Endothelial cell of umbilical vein (primary cell): Measurements from ENCODE around the gene RGS7. TPM values are rescaled to one million over a fixed set of nuclear protein-coding genes. Genes with fewer than 3 reads are reported as not detected.
"Not testable (repeated sequence)": the region's sequence is repeated elsewhere in the genome, so short reads cannot be mapped to it uniquely, and the experiment has no call there.

Experiments
- BruUV-seq: library from RNA; stranded (reverse); fragments of 400-500 nt; replicated peaks from 2 replicates; lab custom pipeline; 2021; lab: Mats Ljungman, UMichigan
- CTCF ChIA-PET: fragments of 300-600, 350-600 bp; sonication (Branson Sonifier 250); formaldehyde crosslinking; loops from one replicate; lab custom pipeline; 2021; ENCODE audit warnings: antibody characterized with exemption, inconsistent platforms; lab: Charles Lee
- POLR2A ChIA-PET: fragments of 300-600, 350-600 bp; sonication (Branson Sonifier 250); formaldehyde crosslinking; loops from one replicate; lab custom pipeline; 2021; ENCODE audit warnings: antibody characterized with exemption, inconsistent platforms; lab: Charles Lee
- DNase-seq: peaks from one replicate; pipeline ENCODE4 v3.0.0-alpha.2; 2011; ENCODE audit warnings: low read depth, low spot score
- FAIRE-seq: peaks from 2 replicates; lab custom pipeline; 2011; peaks lifted over from hg19 to GRCh38; lab: Jason Lieb, UNC
- H2AFZ ChIP-seq: 2 replicates; pipeline ENCODE4 v1.6.0; 2012; ENCODE audit warnings: low read depth, low read length, control low read depth, inconsistent platforms
- H3K27ac ChIP-seq: 2 replicates; pipeline ENCODE4 v1.5.1; 2011; ENCODE audit warnings: low read depth, mild to moderate bottlenecking, control low read depth, low read length, moderate library complexity; ENCODE audit not compliant: insufficient read depth
- H3K27me3 ChIP-seq, 2 experiments: 2 replicates each; pipeline versions ENCODE4 v1.6.0 to v1.6.1; 2011; ENCODE audit warnings: low read length in 2 of 2, mixed read lengths in 1 of 2; ENCODE audit not compliant: control insufficient read depth in 2 of 2, insufficient read depth in 2 of 2
- H3K36me3 ChIP-seq, 2 experiments: 2 replicates in 1 of 2; 3 replicates in 1 of 2; pipeline ENCODE4 v1.5.1; 2011; ENCODE audit warnings: low read length in 2 of 2, mild to moderate bottlenecking in 1 of 2, moderate library complexity in 1 of 2; ENCODE audit not compliant: control insufficient read depth in 2 of 2, insufficient read depth in 2 of 2; ENCODE audit errors: extremely low read depth in 1 of 2
- H3K4me1 ChIP-seq: 3 replicates; pipeline ENCODE4 v1.5.1; 2011; ENCODE audit warnings: mild to moderate bottlenecking, low read length; ENCODE audit not compliant: control insufficient read depth, insufficient read depth; ENCODE audit errors: extremely low read depth
- H3K4me2 ChIP-seq: 2 replicates; pipeline ENCODE4 v1.6.1; 2011; ENCODE audit warnings: low read length, control low read depth, mixed read lengths; ENCODE audit not compliant: insufficient read depth
- H3K4me3 ChIP-seq, 3 experiments: fragments of 200-600 bp in 1 of 3; sonication (generic), shearing (Covaris generic) in 1 of 3; replicated peaks in 1 of 3; 2 replicates each; pipeline ENCODE4 v1.5.1; 2011 to 2016; ENCODE audit warnings: control low read depth in 3 of 3, low read length in 3 of 3, mild to moderate bottlenecking in 2 of 3, inconsistent platforms in 1 of 3, low read depth in 1 of 3, moderate library complexity in 1 of 3; ENCODE audit not compliant: insufficient read depth in 1 of 3
- H3K79me2 ChIP-seq: 2 replicates; pipeline ENCODE4 v1.6.0; 2012; ENCODE audit warnings: low read length, inconsistent platforms; ENCODE audit not compliant: control insufficient read depth, insufficient read depth
- H3K9ac ChIP-seq: replicated peaks from 2 replicates; pipeline ENCODE3; 2011; ENCODE audit warnings: low read length, control low read depth; ENCODE audit not compliant: insufficient read depth; ENCODE audit errors: extremely low read depth
- H3K9me1 ChIP-seq: replicated peaks from 3 replicates; pipeline ENCODE4 v1.6.0; 2011; ENCODE audit warnings: mild to moderate bottlenecking, low read length; ENCODE audit not compliant: control insufficient read depth, insufficient read depth; ENCODE audit errors: extremely low read depth
- H3K9me3 ChIP-seq: replicated peaks from 2 replicates; pipeline ENCODE4 v1.5.1; 2012; ENCODE audit warnings: low read length, inconsistent platforms; ENCODE audit not compliant: control insufficient read depth, insufficient read depth
- H4K20me1 ChIP-seq: replicated peaks from 2 replicates; pipeline ENCODE3; 2011; ENCODE audit warnings: mild to moderate bottlenecking, low read length; ENCODE audit not compliant: control insufficient read depth, insufficient read depth; ENCODE audit errors: extremely low read depth
- CTCF ChIP-seq, 2 donors: IDR thresholded peaks; 1 replicate in 1 of 2; 2 replicates in 1 of 2; pipeline ENCODE4 v1.5.1; 2011; ENCODE audit warnings: low read length in 2 of 2, mild to moderate bottlenecking in 2 of 2, moderate library complexity in 2 of 2, control low read depth in 1 of 2, inconsistent platforms in 1 of 2, low read depth in 1 of 2; ENCODE audit not compliant: insufficient read depth in 1 of 2; ENCODE audit errors: extremely low read depth in 1 of 2
- EZH2 ChIP-seq: IDR thresholded peaks from 2 replicates; pipeline ENCODE4 v1.6.1; 2012; ENCODE audit warnings: borderline replicate concordance, low read depth, mild to moderate bottlenecking, moderate library complexity, low read length, inconsistent platforms; ENCODE audit not compliant: severe bottlenecking
- FOS ChIP-seq: IDR thresholded peaks from 2 replicates; pipeline ENCODE4 v1.6.1; 2011; ENCODE audit warnings: mild to moderate bottlenecking, low read length, moderate library complexity, borderline replicate concordance; ENCODE audit not compliant: insufficient read depth
- GATA2 ChIP-seq: IDR thresholded peaks from 2 replicates; pipeline ENCODE4 v1.7.0; 2011; ENCODE audit warnings: low read depth, mild to moderate bottlenecking, moderate library complexity, mixed read lengths, low read length; ENCODE audit not compliant: insufficient read length, insufficient read depth
- JUN ChIP-seq: IDR thresholded peaks from 2 replicates; pipeline ENCODE4 v1.6.1; 2011; ENCODE audit warnings: borderline replicate concordance, low read depth; ENCODE audit not compliant: insufficient read length, insufficient read depth
- MYC ChIP-seq: IDR thresholded peaks from one replicate; pipeline ENCODE4 v1.6.1; 2011; ENCODE audit warnings: mild to moderate bottlenecking, low read depth, low read length
- POLR2A ChIP-seq: IDR thresholded peaks from 2 replicates; pipeline ENCODE4 v1.6.1; 2012; ENCODE audit warnings: low read depth, mild to moderate bottlenecking, control low read depth, low read length
- POLR2AphosphoS5 ChIP-seq: IDR thresholded peaks from 2 replicates; pipeline ENCODE4 v1.6.1; 2012; ENCODE audit warnings: low read depth, mild to moderate bottlenecking, control low read depth, low read length, moderate library complexity; ENCODE audit not compliant: insufficient read depth
- dilution Hi-C: fragments of 300-500 bp; cut with MboI; formaldehyde crosslinking; loops from one replicate; pipeline ENCODE4 v1.15.0; 2019; ENCODE audit warnings: low sequenced_read_pairs; ENCODE audit not compliant: extremely low pct_ligation_motif_present
- intact Hi-C: fragments of 100-400 bp; cut with micrococcal nuclease; formaldehyde crosslinking; loops from one replicate; pipeline ENCODE4 v1.10.0; 2022
- polyA plus RNA-seq, 4 experiments: library from polyadenylated mRNA; depleted of rRNA in 3 of 4; stranded (reverse) in 3 of 4; unstranded in 1 of 4; fragments of >200 nt; gene quantifications; 2 replicates each; pipeline versions ENCODE4 v1.2.1 to v1.2.3, GENCODE V29; 2011 to 2012; ENCODE audit warnings: missing spikeins in 1 of 4
- total RNA-seq: library from RNA; stranded (reverse); gene quantifications from 2 replicates; pipeline ENCODE4 v1.2.3, GENCODE V29; 2021
- TF ChIP-seq, protein P1 (sequence below): IDR thresholded peaks from 2 replicates; pipeline ENCODE4 v1.6.1; 2011; ENCODE audit not compliant: insufficient read depth, insufficient read length

RGS7 gene
- total and polyA plus RNA-seq, 2 donors (not counting 3 experiments of a cell fraction or from before 2014, with no cell fraction given), result 0.43 to 0.44 TPM

DNA sequence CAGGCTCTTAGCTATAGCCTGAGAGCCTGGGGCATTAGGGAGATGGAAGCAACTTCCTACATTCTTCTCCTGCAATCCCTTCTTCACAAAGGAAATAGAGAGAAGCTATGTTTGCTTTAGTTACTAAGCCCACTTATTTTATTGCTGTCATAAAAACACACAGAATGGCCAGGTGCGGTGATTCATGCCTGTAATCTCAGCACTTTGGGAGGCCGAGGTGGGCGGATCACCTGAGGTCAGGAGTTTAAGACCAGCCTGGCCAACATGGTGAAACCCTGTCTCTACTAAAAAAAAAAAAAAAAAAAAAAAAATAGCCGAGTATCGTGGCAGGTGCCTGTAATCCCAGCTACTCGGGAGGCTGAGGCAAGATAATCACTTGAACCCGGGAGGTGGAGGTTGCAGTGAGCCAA, 573.3 kb downstream of the RGS7 start:
- CTCF ChIA-PET, result interaction anchor here (0.7 to 1.5 kb wide), 2 partner anchors 9 to 105 kb away, joined by 3 read pairs; no protein-coding TSS in a partner anchor
- H3K27me3 ChIP-seq, H3K9me1 ChIP-seq, BruUV-seq, dilution Hi-C loops, H3K4me3 ChIP-seq, H3K36me3 ChIP-seq, H4K20me1 ChIP-seq, intact Hi-C loops, H3K9ac ChIP-seq, FAIRE-seq, H2AFZ ChIP-seq, H3K27ac ChIP-seq, DNase-seq, H3K9me3 ChIP-seq, H3K4me2 ChIP-seq, POLR2A ChIA-PET, H3K79me2 ChIP-seq: not testable (repeated sequence)
- peaks cover 15% of the 10 kb centered on the region for H3K4me1 ChIP-seq

DNA sequence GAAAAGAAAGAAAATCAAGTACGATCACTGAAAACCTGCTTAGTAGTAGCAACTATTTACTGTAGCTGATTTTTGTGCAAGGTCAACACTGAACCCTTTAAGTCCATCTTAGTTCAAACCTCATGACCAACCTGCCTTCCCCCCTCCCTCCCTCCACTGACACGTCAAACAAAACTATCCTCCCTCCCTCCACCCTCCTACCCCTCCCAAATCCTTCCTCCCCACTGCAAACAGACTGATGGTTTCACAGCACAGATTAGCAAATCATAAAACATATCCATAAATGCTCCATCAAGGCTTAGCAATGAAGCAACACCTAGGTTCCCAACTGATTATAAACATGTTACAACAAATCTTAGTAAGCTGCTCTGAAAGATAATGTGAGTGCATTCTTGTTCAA, 580.8 kb downstream of the RGS7 start:
- TF ChIP-seq FOS, result no peak
- TF ChIP-seq, protein P1, sequence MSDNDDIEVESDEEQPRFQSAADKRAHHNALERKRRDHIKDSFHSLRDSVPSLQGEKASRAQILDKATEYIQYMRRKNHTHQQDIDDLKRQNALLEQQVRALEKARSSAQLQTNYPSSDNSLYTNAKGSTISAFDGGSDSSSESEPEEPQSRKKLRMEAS, result no peak
- TF ChIP-seq GATA2, result no peak
- no peak for TF ChIP-seq EZH2
- TF ChIP-seq POLR2AphosphoS5, result no peak
- no peak for TF ChIP-seq MYC
- TF ChIP-seq JUN, result no peak
- TF ChIP-seq POLR2A, result no peak
- no peak for TF ChIP-seq CTCF (IDR thresholded peaks at IDR 0.05; ENCODE audit: extremely low read depth in 1 of 2, insufficient read depth in 1 of 2, low read depth in 1 of 2, low read length in 2 of 2)
- no TSS peak for BruUV-seq
- Histone ChIP-seq H3K4me1 (no peaks in the 10 kb centered on the region), H3K27ac (no peak overlapping the region), H3K9me1 (no peaks in the 10 kb centered on the region), H3K36me3 (no peaks in the 10 kb centered on the region), H4K20me1 (no peaks in the 10 kb centered on the region), H3K79me2 (no peaks in the 10 kb centered on the region), H3K9me3 (no peaks in the 10 kb centered on the region), H3K27me3 (no peaks in the 10 kb centered on the region), H3K4me3 (no peak overlapping the region), H3K9ac (no peak overlapping the region), H2AFZ (no peak overlapping the region), H3K4me2 (no peak overlapping the region)
- dilution Hi-C loops (no loop called here), intact Hi-C loops (no loop called here)
- no peak for DNase-seq
- CTCF ChIA-PET, result no interaction called here
- no peak for FAIRE-seq
- POLR2A ChIA-PET, result no interaction called here
